Stimulated activated effector memory CD8-positive, alpha-beta T cell treated with anti-CD3 and anti-CD28 coated beads, Interleukin-12 subunit alpha, Interleukin-12 subunit beta, amount 100 ng/mL, for 72 hours (primary cell): Measurements from ENCODE around the gene KRTAP9-7.

Experiments
- ATAC-seq: fragments of 150-1000 bp; cut with Tn5 transposase; 2 replicates; pipeline ENCODE4 v1.10.0; 2021
- DNase-seq, 2 donors: peaks; one replicate each; pipeline ENCODE4 v3.0.0; 2021 to 2022; ENCODE audit warnings: low spot score in 2 of 2
- H3K27ac Mint-ChIP-seq: one replicate; pipeline ENCODE4 v1.8.0; 2022; ENCODE audit warnings: mild to moderate bottlenecking, mixed read lengths
- H3K36me3 Mint-ChIP-seq: one replicate; pipeline ENCODE4 v1.8.0; 2022; ENCODE audit warnings: mild to moderate bottlenecking, mixed read lengths
- H3K4me1 Mint-ChIP-seq: one replicate; pipeline ENCODE4 v1.8.0; 2022; ENCODE audit warnings: mixed read lengths
- H3K4me3 Mint-ChIP-seq: one replicate; pipeline ENCODE4 v1.8.0; 2022; ENCODE audit warnings: mild to moderate bottlenecking, mixed read lengths
- H3K9me3 Mint-ChIP-seq: one replicate; pipeline ENCODE4 v1.8.0; 2022; ENCODE audit warnings: mixed read lengths

Gene KRTAP9-7

DNA sequence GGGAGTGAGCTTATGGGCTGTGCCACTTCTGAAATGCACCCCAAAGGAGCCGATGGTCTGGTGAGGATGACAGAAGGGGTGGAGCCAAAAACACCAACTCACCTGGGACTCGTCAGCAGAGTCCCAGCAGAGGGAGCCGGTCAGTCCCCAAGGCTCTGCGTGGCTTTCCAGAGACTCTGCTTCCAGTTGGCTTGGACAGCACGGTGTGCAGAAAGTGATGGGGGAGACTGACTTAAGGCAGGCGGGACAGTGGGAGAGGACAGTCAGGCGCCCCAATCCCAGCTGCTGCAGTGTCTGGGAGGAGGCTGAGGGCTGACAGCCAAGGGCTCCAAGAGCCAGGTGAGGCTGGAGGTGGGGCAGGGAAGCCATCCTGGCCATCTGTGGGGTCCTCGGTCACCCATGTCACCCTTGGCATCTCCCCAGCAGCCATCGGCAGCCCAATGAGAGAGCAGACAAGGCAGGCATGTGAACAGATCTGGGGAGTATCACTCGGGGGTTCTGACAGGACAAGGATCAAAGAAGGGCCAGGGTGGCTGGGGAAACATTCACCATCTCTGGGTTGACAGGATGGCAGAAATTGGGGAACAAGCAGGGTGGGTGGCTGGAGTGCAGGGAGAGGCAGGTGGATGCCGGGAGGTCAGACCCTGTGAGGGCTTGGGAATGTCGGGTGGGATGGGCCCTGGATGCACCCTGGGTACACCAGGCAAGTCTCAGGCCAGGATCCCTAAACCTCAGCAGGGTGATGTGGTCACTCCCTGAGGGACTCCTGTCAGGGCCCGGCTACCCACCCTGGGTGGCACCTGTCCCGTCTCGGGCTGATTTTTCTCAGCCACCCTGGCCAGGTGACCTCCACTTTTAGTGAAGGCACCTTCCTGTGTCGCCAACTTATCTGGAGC is 48.9 kb downstream of the KRTAP9-7 start:
- peaks cover 48% of the 10 kb centered on the region for H3K4me1 Mint-ChIP-seq
- ATAC-seq: peak; percentile 31
- H3K27ac Mint-ChIP-seq: peak overlapping the region; percentile 91
- no peak overlapping the region for H3K4me3 Mint-ChIP-seq
- no peak for DNase-seq
- H3K9me3 Mint-ChIP-seq: no peaks in the 10 kb centered on the region
- peaks cover 6% of the 10 kb centered on the region for H3K36me3 Mint-ChIP-seq

GRCh38 chr17:41325126-41325525 is 49.6 kb downstream of the KRTAP9-7 start:
- ATAC-seq: no peak
- H3K36me3 Mint-ChIP-seq: peaks cover 6% of the 10 kb centered on the region
- H3K27ac Mint-ChIP-seq: peak overlapping the region; percentile 72
- DNase-seq: no peak
- peaks cover 48% of the 10 kb centered on the region for H3K4me1 Mint-ChIP-seq
- H3K9me3 Mint-ChIP-seq: no peaks in the 10 kb centered on the region
- no peak overlapping the region for H3K4me3 Mint-ChIP-seq

DNA sequence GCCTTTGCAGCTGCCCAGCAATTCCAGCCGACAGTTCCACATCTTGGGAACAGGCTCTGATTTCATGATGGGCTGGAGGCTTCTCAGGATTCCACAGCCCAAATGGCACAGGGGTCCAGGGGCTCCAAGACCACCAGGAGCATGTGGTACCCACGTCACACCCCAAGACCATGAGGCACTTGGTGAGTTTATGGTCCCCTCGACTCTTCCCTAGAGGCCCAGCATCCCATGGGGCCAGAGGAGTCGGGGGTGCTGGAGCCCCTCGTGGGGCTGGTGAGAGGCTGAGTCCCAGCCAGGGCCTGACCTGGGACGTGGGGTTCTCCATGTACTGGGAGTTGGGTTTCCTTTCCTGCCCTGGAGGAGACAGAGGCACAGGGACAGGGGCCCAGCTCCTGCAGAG is 50.1 kb downstream of the KRTAP9-7 start:
- Mint-ChIP-seq H3K27ac (peak overlapping the region; percentile 76), H3K9me3 (no peaks in the 10 kb centered on the region), H3K36me3 (peaks cover 6% of the 10 kb centered on the region), H3K4me1 (peaks cover 48% of the 10 kb centered on the region), H3K4me3 (no peak overlapping the region)
- ATAC-seq (no peak), DNase-seq (no peak)
